ENCODE data around the gene KRTAP10-9.
"Not testable (repeated sequence)": the region's sequence is repeated elsewhere in the genome, so short reads cannot be mapped to it uniquely, and the experiment has no call there.

Gene KRTAP10-9

DNA sequence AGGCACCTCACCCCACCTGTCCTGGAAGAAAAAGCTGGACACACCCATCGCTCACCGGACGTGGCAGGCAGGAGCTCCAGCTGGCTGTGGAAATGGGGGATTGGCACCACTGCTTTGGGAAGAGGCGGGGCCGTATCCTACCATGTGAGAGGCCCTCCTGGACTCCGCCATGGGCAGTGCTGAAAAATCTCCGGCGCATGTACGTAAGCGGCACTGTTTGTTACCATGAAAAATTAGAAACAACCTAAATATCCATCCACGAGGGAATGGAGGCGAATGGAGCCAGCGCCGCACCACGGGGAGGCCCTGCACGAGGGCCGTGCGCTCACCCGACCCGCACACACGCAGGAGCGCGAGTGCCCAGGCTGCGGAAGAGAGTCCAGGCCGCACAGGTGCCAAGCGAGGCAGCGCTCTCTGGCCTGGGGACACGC is 11.9 kb upstream of the KRTAP10-9 start:
- DNase-seq (ENCODE audit: low spot score) (no peak), FAIRE-seq (no peak)

DNA sequence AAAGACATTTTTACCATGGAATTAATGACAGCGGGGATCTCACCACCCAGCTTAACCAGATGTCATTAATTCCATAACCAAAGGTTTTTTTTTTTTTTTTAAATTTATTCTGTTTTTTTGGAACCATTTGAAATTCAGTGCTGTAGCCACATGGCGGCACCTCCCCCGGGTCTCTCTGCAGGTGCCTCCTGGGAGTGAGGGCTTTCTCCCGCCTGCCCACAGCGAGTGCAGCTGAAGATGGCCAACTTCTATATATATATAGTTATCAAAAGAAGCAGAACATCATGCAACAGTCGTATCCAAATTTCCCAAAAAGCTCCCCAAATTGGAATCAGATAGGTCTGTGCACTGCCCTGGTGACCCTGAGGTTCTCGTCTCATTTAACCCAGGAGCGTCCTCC is 11.4 kb upstream of the KRTAP10-9 start:
- no peak for FAIRE-seq
- DNase-seq (ENCODE audit: low spot score) = no peak

DNA sequence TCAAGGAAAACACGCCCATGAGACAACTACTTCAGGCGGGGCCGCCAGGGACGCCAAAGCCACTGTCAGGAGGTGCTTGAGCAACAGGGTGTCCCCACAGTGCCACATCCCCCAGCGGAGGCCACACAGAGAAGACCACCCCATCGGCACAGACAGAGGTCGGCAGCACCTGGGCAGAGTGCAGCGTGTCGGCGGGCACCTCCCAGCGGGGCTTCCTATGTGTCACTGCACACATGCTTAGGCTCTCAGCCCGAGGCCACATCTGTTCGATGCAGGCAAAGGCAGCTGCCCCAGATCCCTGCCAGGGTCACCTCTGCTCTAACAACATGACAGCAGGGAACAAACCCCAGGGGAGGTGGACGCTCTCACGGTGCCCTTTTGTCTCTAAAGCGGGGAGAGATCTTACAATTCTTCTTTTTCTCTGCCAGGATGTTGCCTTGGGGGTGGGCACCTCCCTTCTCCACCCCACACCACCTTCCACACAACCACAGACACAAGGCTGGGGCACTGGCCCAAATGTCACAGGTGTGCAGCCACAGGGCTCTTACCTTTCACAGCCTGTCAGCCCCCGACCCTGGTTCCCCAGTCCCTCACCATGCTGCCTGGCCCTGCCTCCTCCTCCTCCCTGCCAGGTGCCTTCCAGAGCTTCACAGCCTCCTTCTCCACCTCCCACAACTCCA is 10.8 kb upstream of the KRTAP10-9 start:
- FAIRE-seq = no peak
- DNase-seq (ENCODE audit: low spot score) = no peak

DNA sequence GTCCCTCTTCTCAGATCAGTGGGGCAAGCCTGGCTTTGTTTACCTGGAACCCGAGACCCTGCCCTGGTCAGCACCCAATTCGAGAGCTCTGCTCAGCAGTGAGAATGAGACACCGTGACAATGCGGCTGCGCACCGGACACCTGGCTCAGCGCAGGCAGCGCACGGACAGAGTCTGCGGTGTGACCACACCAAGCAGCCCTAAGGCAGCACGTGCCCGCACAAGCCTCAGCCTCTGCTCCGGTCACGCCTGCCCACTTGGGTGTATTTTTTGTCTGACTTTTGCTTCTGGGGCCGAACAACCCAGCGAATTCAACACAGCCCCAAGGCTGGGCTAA is 10.3 kb upstream of the KRTAP10-9 start:
- no peak for DNase-seq (ENCODE audit: low spot score)
- FAIRE-seq = no peak

DNA sequence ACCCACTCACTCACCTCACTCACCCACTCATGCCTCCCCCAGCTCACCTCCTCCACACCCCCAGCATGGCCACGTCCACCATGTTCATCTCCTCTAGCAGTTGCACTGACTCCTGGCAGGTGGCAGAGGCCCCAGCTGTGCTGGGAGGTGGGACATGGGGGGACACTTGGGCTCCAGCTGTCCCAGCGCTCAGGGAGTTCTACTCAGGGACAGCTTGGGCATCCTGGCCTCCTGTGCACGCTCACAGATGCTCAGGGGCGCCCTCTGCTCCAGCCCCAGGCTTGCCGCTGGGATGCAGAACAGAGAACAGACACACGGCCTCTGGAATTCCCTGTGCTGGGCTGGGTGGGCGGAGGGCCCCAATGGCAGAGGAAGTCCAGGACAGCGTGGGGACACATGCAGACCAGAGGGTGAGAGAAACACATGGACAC is 9.8 kb upstream of the KRTAP10-9 start:
- DNase-seq (ENCODE audit: low spot score) (no peak), FAIRE-seq (no peak)

DNA sequence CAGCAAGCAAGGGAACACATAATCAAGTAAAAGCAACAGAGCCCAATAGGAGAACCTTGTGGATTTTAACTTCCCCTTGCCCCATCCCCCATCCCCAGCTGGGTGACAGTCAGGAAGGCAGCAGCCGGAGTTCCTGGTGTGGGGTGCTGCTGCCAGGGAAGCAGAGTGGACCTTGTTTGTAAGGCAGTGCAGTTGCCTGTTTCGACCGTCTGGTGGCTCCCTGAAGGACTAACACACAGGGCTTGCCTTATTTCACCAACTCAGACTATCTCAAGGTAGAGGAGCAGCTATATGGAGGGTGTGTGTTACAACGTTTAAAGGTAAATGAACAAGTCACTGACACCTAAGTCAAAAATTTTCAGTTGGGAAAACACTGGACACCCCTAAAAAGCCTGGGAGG is 8.4 kb upstream of the KRTAP10-9 start:
- FAIRE-seq (no peak), DNase-seq (ENCODE audit: low spot score) (no peak)

DNA sequence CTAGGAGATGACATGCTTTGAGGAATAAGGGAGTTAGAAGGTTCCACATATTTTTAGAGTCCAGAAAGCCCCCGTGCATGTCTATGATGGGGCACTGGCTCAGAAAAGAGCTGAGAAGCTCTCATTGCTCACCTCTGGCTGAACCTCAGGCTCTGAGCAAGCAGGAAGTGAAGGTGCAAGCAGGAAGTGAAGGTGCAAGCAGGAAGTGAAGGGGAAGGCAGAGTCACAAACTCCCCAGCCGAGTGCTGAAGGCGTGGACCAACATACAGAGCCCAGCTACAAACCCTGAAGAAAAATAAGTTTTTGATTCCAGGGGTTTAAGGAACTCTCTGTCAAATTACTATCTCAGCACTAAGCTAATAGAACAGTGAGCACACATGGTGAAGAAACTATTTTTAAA is 8.0 kb upstream of the KRTAP10-9 start:
- no peak for FAIRE-seq

DNA sequence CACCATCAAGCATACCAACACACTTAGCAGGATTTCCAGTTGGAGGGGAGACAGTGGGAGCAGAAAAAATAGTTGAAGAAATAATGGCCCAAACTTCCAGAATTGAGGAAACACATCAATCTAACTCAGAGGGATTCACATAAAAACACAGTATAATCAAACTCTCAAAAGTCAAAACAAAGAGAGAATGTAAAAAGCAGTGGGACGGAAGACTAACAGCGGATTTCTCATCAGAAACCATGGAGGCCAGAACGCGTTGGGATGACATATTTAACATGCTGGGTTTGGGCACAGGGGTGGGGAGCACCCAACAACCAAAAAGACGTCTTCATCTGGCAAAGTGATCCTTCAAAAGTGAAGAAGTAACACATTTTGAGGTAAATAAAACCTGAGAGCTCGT is 7.0 kb upstream of the KRTAP10-9 start:
- FAIRE-seq (no peak), DNase-seq (ENCODE audit: low spot score) (no peak)

More for the DNA sequence above, 8.0 kb upstream of the KRTAP10-9 start:
- DNase-seq (ENCODE audit: low spot score) = no peak

DNA sequence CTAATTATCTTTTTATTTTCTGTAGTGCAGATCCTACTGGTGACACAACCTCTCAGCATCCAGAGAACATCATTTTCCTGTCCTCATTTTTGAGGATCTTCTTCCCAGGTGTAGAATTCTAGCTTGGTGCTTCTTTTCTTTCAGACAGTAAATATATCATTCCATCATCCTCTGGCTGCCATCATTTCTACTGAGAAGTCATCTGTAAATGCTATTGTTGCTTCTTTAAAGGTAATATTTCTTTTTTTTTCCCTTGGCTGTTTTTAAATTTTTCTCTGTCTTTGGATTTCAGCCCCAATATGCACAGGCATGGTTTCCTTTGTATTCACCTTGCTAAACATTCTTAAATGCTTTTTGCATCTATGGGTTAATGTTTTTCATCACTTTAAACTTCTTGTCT is 3.3 kb upstream of the KRTAP10-9 start:
- FAIRE-seq (no peak), DNase-seq (ENCODE audit: low spot score) (no peak)

DNA sequence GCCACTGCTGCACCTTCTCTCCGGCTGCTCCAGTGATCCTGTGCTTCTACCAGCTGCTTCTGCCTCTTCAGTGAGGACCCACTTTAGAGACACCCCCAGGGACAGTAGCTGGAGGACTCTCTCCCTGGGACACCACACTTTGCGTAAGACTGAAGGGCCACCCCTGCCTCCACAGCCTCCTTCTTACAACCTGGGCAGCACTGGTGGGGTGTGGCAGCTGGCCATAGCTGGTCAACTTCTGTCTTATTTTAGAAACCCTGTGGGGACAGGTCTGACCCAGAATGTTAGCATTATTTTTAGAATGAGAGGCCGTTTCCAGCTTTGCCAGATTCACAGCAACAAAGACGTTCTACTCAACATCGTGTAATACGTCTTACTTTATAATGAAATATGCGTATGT is 1.1 kb upstream of the KRTAP10-9 start:
- no peak for DNase-seq (ENCODE audit: low spot score)
- no peak for FAIRE-seq

DNA sequence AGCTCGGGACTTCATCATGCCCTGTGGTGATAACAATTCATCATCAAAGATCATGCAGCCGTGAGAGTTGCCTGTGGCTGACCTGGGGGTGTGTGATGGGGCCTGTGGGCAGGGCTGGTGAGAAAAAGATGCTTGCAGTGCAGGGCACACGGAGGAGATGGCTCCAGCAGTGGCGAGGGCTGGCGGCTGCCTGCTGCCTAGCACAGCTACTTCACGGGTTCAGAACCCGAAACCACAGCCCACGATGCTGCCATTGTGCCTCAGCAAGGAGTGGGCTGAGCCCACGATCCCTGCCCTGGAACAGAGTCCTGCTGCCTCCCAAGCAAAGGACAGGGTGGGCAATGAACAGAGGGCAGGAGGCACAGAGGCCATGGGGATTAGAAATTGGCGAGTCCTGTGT is 631 bp upstream of the KRTAP10-9 start:
- DNase-seq (ENCODE audit: low spot score) (no peak), FAIRE-seq (no peak)

DNA sequence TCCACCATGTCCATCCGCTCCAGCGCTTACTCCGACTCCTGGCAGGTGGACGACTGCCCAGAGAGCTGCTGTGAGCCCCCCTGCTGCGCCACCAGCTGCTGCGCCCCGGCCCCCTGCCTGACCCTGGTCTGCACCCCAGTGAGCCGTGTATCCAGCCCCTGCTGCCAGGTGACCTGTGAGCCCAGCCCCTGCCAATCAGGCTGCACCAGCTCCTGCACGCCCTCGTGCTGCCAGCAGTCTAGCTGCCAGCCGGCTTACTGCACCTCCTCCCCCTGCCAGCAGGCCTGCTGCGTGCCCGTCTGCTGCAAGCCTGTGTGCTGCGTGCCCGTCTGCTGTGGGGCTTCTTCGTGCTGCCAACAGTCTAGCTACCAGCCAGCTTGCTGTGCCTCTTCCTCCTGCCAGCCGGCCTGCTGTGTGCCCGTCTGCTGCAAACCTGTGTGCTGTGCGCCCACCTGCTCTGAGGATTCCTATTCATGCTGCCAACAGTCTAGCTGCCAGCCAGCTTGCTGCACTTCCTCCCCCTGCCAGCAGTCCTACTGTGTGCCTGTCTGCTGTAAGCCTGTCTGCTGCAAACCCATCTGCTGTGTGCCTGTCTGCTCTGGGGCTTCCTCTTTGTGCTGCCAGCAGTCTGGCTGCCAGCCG is 409 bp downstream of the KRTAP10-9 start:
- not testable (repeated sequence) for DNase-seq (ENCODE audit: low spot score); FAIRE-seq

DNA sequence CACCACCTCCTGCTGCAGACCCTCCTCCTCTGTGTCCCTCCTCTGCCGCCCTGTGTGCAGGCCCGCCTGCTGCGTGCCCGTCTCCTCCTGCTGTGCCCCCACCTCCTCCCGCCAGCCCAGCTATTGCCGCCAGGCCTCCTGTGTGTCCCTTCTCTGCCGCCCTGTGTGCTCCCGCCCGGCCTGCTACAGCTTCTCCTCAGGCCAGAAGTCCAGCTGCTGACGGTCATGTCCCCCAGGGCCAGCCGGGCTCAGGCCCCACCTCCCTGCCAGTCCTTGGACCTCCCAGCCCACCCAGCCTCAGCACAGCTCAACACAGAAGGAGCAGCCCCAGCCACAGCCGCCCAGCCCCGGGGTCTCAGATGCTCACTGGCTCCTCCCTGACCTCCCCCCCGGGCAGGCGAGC is 939 bp downstream of the KRTAP10-9 start:
- FAIRE-seq; DNase-seq (ENCODE audit: low spot score): not testable (repeated sequence)

DNA sequence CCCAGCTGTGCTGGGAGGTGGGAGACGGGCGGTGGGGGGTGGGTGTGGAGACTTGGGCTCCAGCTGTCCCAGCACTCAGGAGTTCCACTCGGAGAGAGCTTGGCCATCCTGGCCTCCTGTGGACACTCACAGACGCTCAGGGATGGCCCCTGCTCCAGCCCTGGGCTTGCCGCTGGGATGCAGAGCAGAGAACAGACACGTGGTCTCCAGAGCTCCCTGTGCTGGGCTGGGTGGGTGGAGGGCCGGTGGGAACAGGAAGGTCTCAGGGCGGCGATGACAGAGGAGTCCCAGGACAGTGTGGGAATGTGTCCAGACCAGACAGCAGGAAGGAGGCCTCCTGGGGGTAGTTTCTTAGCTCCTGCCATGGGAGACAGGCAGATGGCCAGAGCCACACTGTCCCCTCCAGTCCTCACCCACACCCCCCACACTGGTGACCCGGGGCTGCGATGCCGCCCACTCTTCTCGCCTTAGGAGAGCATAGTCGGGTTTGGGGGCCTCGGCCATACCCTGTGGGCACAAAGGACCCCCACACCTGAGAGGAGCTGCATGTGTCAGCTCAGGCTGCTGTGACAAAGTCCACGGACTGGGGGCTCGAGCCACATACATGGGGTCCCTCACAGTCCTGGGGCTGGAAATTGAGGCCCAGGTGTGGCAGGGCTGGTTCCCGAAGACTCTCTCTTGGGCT is 2.0 kb downstream of the KRTAP10-9 start:
- no peak for DNase-seq (ENCODE audit: low spot score)
- no peak for FAIRE-seq

DNA sequence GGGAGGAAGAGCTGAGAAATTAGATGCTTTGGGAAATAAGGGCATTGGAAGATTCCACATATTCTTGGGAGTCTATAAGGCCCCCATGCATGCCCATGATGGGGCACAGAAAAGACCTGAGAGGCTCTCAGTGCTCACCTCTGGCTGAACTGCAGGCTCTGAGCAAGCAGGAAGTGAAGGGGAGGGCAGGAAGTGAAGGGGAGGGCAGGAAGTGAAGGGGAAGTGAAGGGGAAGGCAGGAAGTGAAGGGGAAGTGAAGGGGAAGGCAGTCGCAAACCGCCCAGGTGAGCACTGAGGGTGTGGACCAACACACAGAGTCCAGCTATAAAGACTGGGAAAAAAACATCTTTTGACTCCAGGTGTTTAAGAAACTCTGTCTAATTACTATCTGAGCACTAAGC is 3.5 kb downstream of the KRTAP10-9 start:
- DNase-seq (ENCODE audit: low spot score) (no peak), FAIRE-seq (no peak)

DNA sequence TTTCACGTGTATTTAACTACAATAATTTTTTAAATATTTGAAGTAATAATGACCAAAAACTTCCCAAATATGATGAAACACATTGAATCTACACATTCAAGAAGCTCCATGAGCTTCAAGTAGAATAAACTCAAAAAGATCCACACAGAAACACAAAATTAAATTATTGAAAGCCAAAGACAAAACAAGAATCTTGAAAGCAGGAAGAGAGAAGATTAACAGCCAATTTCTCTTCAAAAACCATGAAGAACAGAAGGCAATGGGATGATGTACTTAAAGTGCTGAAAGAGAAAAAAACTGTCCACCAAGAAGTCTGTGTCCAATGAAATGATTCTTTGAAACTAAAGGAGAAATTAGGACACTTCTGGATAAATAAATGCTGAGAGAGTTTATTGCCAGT is 5.2 kb downstream of the KRTAP10-9 start:
- no peak for FAIRE-seq
- no peak for DNase-seq (ENCODE audit: low spot score)

DNA sequence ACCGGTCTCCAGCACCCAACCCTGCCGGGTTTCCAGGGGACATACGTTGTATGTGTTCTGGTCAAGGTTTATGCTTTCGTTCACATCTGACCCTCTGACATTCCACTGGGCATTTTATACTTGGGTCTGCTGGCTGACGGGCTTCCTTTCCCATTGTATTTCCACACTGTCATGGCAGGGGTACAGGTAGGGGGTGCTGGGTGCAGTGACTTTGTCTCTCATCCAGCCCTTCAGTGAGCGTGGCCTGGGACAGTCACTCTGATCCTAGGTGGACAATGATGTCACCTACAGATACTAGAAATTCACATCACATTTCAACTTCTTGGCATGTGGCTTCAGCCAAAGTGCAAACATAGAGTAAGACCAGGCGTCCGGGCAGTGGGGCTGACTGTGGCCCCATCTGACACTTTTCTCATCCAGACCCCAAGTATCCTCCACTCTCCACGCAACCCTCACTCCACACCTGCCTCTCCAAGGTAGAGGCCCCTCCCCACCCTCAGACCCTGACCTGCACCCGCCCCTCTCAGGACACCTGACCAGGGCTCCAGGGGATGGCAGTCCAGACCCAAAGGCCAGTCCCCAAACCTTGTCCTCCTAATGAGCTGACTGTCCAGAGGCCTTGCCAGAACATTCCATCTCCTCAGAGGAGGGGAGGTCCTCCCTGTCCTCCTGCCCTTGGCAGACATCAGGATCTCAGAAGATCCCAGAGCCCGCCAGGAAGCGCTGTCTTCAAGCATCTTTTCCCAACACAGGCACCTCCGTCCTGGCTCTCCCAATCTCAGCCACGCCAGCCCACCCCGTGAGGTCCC is 9.5 kb downstream of the KRTAP10-9 start:
- DNase-seq (ENCODE audit: low spot score) = no peak
- FAIRE-seq = no peak

DNA sequence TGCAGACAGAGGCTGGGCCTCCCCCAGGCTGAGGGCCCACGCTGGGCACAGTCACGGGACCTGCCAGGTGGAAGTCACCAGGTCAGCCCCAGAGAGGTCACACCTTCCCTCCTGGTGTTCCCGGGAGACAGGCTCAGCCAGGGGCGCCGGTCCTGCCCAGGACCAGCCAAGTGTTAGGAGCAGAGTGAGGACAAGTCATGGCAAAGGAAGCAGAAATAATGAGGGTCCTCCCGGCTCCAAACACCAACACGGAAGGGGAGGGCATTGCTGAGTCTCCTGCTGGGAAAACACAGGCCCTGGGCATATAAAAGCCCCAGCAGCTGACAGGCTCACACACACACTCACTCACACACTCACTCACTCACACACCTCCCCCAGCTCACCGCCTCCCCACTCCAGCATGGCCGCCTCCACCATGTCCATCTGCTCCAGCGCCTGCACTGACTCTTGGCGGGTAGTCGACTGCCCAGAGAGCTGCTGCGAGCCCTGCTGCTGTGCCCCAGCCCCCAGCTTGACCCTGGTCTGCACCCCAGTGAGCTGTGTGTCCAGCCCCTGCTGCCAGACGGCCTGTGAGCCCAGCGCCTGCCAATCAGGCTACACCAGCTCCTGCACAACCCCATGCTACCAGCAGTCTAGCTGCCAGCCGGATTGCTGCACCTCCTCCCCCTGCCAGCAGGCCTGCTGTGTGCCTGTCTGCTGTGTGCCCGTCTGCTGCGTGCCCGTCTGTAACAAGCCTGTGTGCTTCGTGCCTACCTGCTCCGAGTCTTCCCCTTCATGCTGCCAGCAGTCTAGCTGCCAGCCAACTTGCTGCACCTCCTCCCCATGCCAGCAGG is 10.3 kb downstream of the KRTAP10-9 start, which contains the start of gene KRTAP10-10:
Gene KRTAP10-10 (plus strand): TSS at position 339 of the 833 bp plus-strand sequence. CDS start 62 bp downstream, at position 401.
- FAIRE-seq (no peak), DNase-seq (ENCODE audit: low spot score) (no peak)

DNA sequence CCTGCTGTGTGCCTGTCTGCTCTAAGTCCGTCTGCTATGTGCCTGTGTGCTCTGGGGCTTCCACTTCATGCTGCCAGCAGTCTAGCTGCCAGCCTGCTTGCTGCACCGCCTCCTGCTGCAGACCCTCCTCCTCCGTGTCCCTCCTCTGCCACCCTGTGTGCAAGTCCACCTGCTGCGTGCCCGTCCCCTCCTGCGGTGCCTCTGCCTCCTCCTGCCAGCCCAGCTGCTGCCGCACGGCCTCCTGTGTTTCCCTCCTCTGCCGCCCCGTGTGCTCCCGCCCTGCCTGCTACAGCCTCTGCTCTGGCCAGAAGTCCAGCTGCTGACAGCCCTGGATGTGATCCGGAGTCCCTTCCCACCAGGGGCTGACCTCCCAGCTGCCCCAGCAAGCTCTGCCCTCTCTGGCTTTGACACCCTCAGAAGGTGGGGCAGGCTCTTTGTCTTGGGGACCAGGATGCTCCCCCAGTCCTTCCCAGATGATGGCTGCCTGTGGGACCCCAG is 11.0 kb downstream of the KRTAP10-9 start:
- peak; percentile 52 for FAIRE-seq
- DNase-seq (ENCODE audit: low spot score) = not testable (repeated sequence)

DNA sequence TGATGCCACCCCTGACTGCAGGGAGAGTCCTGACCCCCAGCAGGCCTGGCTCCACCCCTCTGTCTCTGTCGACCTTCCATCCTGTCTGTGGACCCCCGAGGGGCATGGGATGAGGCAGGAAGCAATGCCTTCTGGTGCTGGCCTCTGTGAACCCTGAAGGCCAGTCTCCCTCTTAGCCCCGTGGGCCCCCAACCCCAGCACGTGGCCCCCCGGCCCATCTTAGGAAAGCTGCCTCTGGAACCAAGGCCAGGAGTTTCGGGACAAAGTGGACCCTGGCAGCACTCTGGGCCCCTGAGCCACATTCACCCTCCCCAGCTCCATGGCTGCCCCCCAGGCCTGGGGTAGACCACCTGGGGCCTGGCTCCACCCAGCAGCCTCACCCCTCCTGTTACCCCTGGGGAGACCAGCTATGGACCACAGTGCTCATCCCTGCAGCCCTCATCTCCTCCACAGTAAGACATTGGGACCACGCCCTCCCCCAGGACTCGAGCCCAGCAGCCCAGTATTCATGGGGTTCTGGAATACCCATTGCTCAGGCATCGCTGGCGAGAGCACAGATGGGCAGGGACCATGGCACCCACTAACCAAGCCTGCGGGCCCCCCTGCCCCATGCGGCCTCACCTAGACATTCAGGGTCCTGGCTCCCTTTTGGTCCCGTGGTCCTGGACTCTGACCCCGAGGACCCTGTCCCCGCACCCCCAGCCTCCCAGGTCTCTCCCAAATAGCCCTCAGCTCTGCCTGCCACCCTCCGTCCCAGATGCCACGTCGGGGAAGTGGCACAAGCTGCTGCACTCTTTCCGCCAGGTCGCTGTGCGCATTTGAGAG is 11.8 kb downstream of the KRTAP10-9 start:
- peak; percentile 44 for FAIRE-seq
- not testable (repeated sequence) for DNase-seq (ENCODE audit: low spot score)

All from urothelium cell line (cell line).